Measurements from ENCODE around the gene ASTN1.

GRCh38 chr1:177126267-177126666, 38.2 kb downstream of the ASTN1 start:
- TF ChIP-seq CTCF (IDR thresholded peaks at IDR 0.05) (no peak), POLR2A (IDR thresholded peaks at IDR 0.05) (no peak)
